ENCODE results near the gene MED8.
"Not testable (repeated sequence)": the region's sequence is repeated elsewhere in the genome, so short reads cannot be mapped to it uniquely, and the experiment has no call there.

Gene MED8

DNA sequence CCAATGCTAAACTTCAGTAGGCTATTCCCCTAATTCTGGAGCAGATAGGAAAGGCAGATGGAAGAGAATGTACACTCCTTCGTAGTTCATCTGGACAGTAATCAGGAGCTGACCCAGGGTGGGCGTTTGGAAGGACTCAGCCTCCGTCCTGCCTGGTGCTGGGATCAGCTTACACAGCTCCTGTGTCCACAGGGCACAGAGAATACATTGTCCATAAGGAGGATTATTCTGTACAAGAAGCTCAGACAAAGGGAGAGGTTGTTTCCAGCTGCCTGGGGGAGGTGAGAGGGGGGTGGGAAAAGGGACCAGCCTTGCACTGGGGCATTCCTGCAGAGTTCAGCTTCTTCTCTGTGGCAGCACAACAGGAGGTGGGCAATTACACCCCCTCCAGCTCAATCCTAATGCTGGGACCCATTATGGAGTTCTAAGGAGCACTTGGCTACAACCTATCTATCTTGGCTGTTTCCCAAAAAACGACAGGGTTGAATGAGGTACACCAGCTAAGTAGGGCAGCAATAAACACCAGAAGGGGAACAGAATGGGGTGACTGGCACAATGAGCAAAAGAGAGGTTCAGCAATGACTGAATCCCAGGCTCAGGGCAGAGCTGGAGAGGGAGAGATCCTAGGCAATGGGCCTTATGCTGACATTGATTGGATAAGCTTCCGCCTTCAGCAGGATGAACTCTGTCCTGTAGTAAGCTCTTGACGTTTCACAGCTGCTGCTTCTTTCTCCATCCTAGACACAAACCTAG lies 7.4 kb downstream of the MED8 start:
- no peak for DNase-seq

DNA sequence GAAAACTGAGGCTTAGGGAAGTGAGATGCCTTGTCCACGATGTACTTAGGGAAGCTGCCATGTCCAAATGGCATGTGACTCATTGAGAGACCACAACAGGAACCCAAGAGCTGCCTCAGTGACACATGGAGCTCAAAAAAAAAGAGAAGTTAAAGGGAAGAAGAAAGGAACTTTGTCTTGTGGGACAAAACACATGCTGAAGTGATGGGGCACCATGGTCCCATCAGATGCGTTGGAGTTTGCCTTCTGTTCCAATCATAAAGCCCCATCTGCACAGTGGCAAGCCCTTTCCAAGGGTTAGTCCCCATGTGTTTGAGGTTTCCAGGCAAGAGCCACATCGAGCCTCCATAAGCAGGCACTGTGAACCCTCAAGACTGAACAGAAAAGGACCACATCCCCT lies 8.0 kb downstream of the MED8 start:
- no peak for DNase-seq

DNA sequence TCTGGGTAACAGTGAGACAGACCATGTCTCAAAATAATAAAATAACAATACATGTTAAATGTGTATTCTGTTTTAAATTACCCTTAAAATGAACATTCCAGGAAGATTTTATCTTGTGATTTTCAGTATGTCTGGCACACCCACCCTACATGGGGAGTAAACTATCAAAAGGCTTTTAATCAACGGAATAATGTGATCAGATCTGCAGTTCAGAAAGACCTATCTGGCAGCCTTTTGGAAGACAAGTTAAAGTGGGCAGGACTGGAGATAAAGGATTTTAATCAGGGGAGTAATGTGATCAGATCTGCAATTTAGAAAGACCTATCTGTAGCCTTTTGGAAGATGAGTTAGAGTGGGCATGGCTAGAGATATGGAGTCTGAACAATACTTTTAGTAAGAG lies 10.1 kb downstream of the MED8 start:
- DNase-seq, result no peak

GRCh38 chr1:43377831-43378230 lies 11.8 kb downstream of the MED8 start:
- no peak for DNase-seq

DNA sequence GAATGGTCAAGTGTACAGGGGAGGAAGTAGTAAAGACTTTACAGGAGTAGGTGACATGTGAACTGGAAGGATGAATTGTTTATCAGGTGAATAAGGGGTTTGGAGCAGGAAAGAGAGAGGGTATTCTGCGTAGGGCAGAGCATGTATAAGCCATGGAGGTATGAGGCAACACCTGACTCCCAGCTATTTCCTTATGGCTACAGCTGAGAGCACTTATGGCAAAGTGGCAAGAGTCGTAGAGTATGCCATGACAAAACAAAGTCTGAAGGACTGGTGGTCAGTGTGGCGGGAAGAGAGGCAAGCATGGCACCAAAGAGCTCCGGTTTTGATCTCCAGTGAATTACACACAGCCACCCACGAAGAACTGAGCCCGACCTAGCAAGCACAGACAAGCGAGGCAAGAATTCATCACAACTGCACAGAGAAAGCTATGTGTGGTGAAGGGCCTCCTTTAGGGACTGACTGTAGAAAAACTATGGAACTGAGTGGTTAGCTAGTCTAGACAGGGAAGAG lies 12.8 kb downstream of the MED8 start:
- DNase-seq, result no peak

GRCh38 chr1:43373066-43373940 lies 16.3 kb downstream of the MED8 start:
- no peak for DNase-seq

GRCh38 chr1:43372172-43372571 lies 17.4 kb downstream of the MED8 start:
- no peak for DNase-seq

DNA sequence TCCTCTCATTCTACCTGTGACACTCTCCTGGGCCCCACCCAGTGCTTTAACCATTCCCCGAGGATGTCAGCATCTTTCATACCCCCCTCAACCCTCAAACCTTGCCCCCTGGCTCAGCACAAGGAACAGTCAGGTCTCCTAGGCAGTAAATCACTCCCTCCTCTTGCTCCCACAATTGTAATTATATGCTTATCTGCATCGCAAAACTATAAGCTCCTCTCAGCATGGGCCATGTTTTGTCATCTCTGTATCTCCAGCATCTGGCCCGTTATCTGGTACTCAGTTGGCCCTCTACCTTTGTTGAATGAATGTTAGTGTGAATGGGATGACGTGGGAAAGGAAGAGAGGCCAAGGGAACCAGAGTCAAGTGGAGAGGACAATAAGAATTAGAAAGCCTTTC lies 19.0 kb downstream of the MED8 start:
- no peak for DNase-seq

- DNase-seq, result not testable (repeated sequence)
Measured at GRCh38 chr1:43369779-43370178, 19.8 kb downstream of the MED8 start.

GRCh38 chr1:43368646-43369020 lies 21.0 kb downstream of the MED8 start:
- DNase-seq, result no peak

GRCh38 chr1:43367904-43368645 lies 21.5 kb downstream of the MED8 start, which contains the start of gene ELOVL1:
ELOVL1 (minus strand) TSS chr1:43368011; CDS start chr1:43365609, 2,402 bp downstream.
- peak; percentile 84 for DNase-seq

DNA sequence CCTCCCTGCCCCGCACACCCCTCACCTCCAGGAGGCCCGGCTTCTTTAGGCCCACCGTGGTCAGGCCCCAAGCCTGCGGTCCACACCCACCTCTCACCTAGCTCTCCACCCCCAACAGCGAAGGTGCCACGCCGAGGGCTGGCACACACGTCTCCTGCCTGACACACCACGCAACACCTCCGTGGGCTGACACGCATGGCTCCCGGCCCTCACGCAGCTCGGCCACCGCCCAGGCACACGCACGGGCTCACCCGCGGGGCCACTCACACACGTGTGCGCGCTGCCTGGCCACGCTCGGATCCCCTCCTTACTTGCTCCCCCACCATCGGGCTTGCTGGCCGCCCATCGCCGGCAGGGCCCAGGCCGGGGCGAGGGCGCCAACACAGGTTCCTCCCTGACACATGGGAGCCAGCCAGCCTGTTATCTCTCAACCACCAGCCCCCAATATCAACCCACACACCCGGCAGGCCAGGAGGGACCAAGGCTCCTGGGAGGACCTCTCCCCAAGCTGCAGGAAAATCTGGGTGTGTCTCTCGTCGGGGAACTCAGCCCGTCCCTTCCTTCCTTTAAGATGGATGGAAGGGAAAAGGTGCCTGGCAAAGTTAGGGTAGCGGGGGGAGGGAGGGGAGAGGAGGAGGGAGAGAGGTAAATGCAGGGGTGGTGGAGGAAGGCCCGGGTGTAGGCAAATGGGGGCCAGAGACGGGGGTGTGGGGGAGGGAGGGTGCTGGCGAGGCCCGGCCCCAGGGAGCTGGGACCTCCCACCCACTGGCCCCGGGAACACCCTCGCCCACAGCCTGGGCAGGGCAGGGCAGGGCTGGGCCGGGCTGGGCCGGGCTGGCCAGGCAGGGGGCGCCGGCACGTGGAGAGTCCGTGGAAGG lies 22.3 kb downstream of the MED8 start:
- no peak for DNase-seq

GRCh38 chr1:43366601-43367025 lies 23.0 kb downstream of the MED8 start:
- DNase-seq, result no peak

GRCh38 chr1:43366179-43366578 lies 23.4 kb downstream of the MED8 start:
- DNase-seq, result no peak

DNA sequence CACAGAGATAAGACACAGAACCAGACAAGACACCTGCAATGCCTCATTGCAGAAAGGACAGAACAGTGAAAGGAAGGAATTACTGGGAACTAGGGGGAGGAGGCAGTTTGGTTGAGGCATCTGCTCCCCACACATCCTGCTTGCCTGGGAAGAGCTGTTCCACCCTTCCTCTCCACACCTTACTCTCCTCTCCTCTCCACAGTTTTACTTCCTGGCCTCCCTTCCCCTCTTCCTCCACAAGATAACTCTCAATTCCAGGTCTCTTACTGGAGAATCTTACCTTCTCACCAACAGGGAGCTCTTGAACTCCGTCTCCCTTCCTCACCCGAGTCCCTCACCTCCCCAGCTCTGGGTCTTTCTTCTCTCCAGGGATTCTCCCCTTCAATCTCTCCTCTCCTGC lies 23.9 kb downstream of the MED8 start:
- DNase-seq, result no peak

DNA sequence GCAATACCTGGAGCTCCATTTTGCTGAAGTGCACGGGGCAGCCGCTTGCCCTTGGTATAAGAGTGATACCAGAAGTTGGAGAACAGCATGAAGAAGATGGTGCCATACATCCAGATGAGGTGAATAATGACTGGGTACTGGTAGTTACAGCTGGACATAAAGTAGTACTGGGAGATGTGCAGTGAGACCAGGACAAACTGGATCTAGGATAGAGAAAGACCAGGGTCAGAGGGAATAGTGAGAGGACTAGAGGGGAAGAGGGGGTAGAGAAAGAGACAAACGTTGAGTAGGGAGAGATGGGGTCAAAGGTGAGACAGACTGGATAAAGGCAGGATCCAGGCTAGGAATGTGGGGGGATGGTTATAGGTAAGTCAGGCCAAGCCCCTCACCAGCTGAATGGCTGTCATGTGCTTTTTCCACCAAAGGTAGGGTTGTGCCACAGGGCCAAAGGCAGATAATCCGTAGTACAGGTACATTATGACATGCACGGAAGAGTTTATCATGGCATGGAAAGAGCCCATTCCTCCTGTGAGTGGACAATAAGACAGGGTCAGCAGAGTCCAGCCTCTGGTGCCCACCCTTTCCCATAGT lies 25.6 kb downstream of the MED8 start:
- DNase-seq, result no peak

- DNase-seq, result no peak
Measured at GRCh38 chr1:43363283-43363934, 26.2 kb downstream of the MED8 start.

- DNase-seq, result no peak
Measured at GRCh38 chr1:43360616-43361015, 29.0 kb downstream of the MED8 start.

GRCh38 chr1:43359696-43360095 lies 29.9 kb downstream of the MED8 start:
- DNase-seq, result no peak

DNA sequence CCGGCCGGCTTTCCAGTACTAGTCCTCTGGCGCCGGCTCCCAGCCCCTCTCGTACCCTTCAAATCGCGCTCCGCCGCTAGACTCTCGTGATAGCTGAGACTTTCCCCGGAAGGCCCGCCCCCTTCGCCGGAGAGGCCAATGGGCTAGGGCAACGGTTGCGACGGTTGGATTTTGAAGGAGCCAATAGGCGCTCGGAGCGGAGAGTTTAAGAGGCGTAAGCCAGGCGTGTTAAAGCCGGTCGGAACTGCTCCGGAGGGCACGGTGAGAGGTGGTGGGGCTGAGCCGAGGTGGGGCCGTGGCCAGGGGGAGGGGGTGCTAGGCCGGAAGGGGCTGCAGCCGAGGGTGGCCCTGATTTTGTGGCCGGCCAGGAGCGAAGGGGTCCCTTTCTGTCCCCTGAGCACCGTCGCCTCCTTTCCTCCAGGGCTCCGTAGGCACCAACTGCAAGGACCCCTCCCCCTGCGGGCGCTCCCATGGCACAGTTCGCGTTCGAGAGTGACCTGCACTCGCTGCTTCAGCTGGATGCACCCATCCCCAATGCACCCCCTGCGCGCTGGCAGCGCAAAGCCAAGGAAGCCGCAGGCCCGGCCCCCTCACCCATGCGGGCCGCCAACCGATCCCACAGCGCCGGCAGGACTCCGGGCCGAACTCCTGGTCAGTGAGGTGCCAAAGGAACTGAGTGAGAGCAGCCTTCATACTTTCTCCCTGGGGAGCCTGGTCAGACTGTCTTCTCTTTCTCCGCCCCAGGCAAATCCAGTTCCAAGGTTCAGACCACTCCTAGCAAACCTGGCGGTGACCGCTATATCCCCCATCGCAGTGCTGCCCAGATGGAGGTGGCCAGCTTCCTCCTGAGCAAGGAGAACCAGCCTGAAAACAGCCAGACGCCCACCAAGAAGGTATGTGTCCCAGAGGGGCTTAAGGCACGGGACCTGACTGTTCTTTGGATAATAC lies 30.6 kb downstream of the MED8 start, which contains the start of gene CDC20:
TSS of gene CDC20 (plus strand) at position 236 of the 948 bp plus-strand sequence. CDS start at position 471, 235 bp downstream.
- DNase-seq, result peak; percentile 99
